DND-41 (cell line): Measurements from ENCODE around the gene TKT.

Experiments used
- ATAC-seq: fragments of 200-7000 bp; cut with Tn5 transposase; 3 replicates; pipeline ENCODE4 v1.9.1; 2021; ENCODE audit warnings: low read depth; ENCODE audit not compliant: insufficient read depth
- DNase-seq: peaks from one replicate; pipeline ENCODE4 v3.0.0-alpha.2; 2020
- H2AFZ ChIP-seq: 2 replicates; pipeline ENCODE4 v1.6.0; 2012; ENCODE audit warnings: low read depth, low read length
- H3K27ac ChIP-seq: 2 replicates; pipeline ENCODE4 v1.5.1; 2012; ENCODE audit warnings: low read length, inconsistent platforms
- H3K27me3 ChIP-seq: fragments of 200-600 bp; sonication (generic); 2 replicates; pipeline ENCODE4 v1.6.0; 2012; ENCODE audit warnings: low read length, mild to moderate bottlenecking, inconsistent platforms; ENCODE audit not compliant: insufficient read depth, poor library complexity
- H3K36me3 ChIP-seq: 2 replicates; pipeline ENCODE4 v1.5.1; 2012; ENCODE audit warnings: low read length, inconsistent platforms; ENCODE audit not compliant: insufficient read depth
- H3K4me1 ChIP-seq: 2 replicates; pipeline ENCODE4 v1.5.1; 2012; ENCODE audit warnings: mild to moderate bottlenecking, low read length; ENCODE audit not compliant: insufficient read depth
- H3K4me2 ChIP-seq: 2 replicates; pipeline ENCODE4 v1.6.0; 2012; ENCODE audit warnings: mild to moderate bottlenecking, moderate library complexity, low read length, inconsistent platforms; ENCODE audit not compliant: insufficient read depth
- H3K4me3 ChIP-seq, 2 experiments: fragments of 200-600 bp in 1 of 2; shearing (Covaris generic) in 1 of 2; 2 replicates each; pipeline ENCODE4 v1.5.1; 2012 to 2016; ENCODE audit warnings: inconsistent platforms in 2 of 2, low read length in 2 of 2, mild to moderate bottlenecking in 2 of 2, low read depth in 1 of 2, moderate library complexity in 1 of 2
- H3K79me2 ChIP-seq: 2 replicates; pipeline ENCODE4 v1.6.0; 2012; ENCODE audit warnings: low read length, inconsistent platforms; ENCODE audit not compliant: insufficient read depth
- H3K9ac ChIP-seq: 2 replicates; pipeline ENCODE4 v1.6.0; 2012; ENCODE audit warnings: low read depth, mild to moderate bottlenecking, inconsistent platforms, low read length, moderate library complexity
- H3K9me3 ChIP-seq: 2 replicates; pipeline ENCODE4 v1.5.1; 2012; ENCODE audit warnings: low read length, moderate library complexity, mild to moderate bottlenecking, inconsistent platforms; ENCODE audit not compliant: insufficient read depth, severe bottlenecking
- H4K20me1 ChIP-seq: 2 replicates; pipeline ENCODE4 v1.6.0; 2012; ENCODE audit warnings: low read length; ENCODE audit not compliant: insufficient read depth
- CTCF ChIP-seq: IDR thresholded peaks from 2 replicates; pipeline ENCODE4 v1.5.1; 2012; ENCODE audit warnings: borderline replicate concordance, low read length, moderate library complexity, mild to moderate bottlenecking; ENCODE audit not compliant: poor library complexity, severe bottlenecking; ENCODE audit errors: extremely low read depth
- EZH2 ChIP-seq: IDR thresholded peaks from 3 replicates; pipeline ENCODE4 v1.6.1; 2012; ENCODE audit warnings: borderline replicate concordance, low read depth, mild to moderate bottlenecking, moderate library complexity, low read length, inconsistent platforms; ENCODE audit not compliant: severe bottlenecking

TKT gene

GRCh38 chr3:53230041-53230621 lies 25.7 kb downstream of the TKT start:
- Histone ChIP-seq H2AFZ (no peak overlapping the region), H3K27ac (no peak overlapping the region), H4K20me1 (peaks cover 44% of the 10 kb centered on the region), H3K36me3 (peaks cover 100% of the 10 kb centered on the region), H3K4me3 (no peak overlapping the region), H3K4me1 (no peaks in the 10 kb centered on the region), H3K27me3 (no peaks in the 10 kb centered on the region), H3K9me3 (no peaks in the 10 kb centered on the region), H3K9ac (no peak overlapping the region), H3K79me2 (no peaks in the 10 kb centered on the region), H3K4me2 (no peak overlapping the region)
- TF ChIP-seq EZH2 (no peak), CTCF (peak; percentile 12)
- 0 out of 3 replicates have a peak, but pooled peaks have one; percentile 29 for ATAC-seq
- DNase-seq = no peak

GRCh38 chr3:53229606-53230005 lies 26.2 kb downstream of the TKT start:
- Histone ChIP-seq H3K9me3 (no peaks in the 10 kb centered on the region), H3K9ac (no peak overlapping the region), H3K4me1 (no peaks in the 10 kb centered on the region), H3K27me3 (no peaks in the 10 kb centered on the region), H3K27ac (no peak overlapping the region), H4K20me1 (peaks cover 42% of the 10 kb centered on the region), H2AFZ (no peak overlapping the region), H3K4me2 (no peak overlapping the region), H3K79me2 (no peaks in the 10 kb centered on the region), H3K4me3 (no peak overlapping the region), H3K36me3 (peaks cover 100% of the 10 kb centered on the region)
- ATAC-seq (no peak), DNase-seq (no peak)
- no peak for TF ChIP-seq EZH2
- no peak for TF ChIP-seq CTCF

GRCh38 chr3:53229171-53229570 lies 26.7 kb downstream of the TKT start:
- Histone ChIP-seq H3K27me3 (no peaks in the 10 kb centered on the region), H3K4me2 (no peak overlapping the region), H3K9me3 (no peaks in the 10 kb centered on the region), H3K9ac (no peak overlapping the region), H4K20me1 (peaks cover 42% of the 10 kb centered on the region), H3K36me3 (peaks cover 100% of the 10 kb centered on the region), H2AFZ (no peak overlapping the region), H3K4me1 (no peaks in the 10 kb centered on the region), H3K4me3 (no peak overlapping the region), H3K79me2 (no peaks in the 10 kb centered on the region), H3K27ac (no peak overlapping the region)
- no peak for TF ChIP-seq CTCF
- no peak for TF ChIP-seq EZH2
- ATAC-seq (no peak), DNase-seq (no peak)
